ENCODE results near the gene ASB18. TPM values are rescaled to one million over a fixed set of nuclear protein-coding genes. Genes with fewer than 3 reads are reported as not detected.

The ASB18 gene
- total and polyA plus RNA-seq, 2 of the 13 experiments (the other 11 are each of a cell fraction or from before 2014, with no cell fraction given): not detected

DNA sequence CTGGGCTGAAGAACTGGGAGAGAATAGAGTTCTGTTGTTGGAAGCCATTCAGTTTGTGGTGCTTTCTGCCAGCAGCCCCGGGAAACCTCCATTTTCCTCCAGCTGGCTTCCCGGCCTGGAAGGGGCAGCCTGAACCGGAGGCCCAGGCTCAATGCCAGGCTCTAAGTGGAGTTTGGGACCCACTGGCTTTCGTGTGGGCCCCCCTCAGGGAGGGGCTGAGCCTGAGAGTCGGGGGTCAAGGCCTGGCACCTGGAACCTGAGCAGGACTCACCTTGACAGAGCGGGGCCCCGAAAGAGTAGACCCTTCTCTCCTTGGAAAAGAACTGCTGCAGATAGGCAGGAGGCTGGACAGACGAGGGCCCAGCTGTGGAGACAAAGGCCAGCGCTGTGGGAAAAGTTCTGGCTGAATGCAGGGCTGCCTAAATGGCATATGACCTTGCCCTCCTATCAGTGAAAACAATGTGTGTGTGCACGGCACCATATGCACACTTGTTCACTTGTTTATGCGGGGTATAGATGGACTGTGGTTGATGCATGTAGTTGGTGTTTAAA, 34.8 kb upstream of the ASB18 start:
- in situ Hi-C loops (cut with HindIII; ENCODE audit: extremely low pct_ligation_motif_present, low pct_unique_long_range_greater_than_20kb) (no loop called here), intact Hi-C loops (cut with micrococcal nuclease; ENCODE audit: unreplicated experiment) (no loop called here)
- no peaks in the 10 kb centered on the region for H4K20me1 ChIP-seq (ENCODE audit: insufficient read depth, low read length)
- H3K4me1 ChIP-seq (ENCODE audit: insufficient read depth, low read length): no peaks in the 10 kb centered on the region
- WGBS (ENCODE audit: low lambda C conversion rate): 17% methylated on average over 9 of the region's 11 CpGs
- H3K9ac ChIP-seq (ENCODE audit: insufficient read depth, low read depth, low read length): no peak overlapping the region
- TF ChIP-seq BCL6 (CRISPR knock-in tag; IDR thresholded peaks at IDR 0.05): no peak
- no peak for TF ChIP-seq ZSCAN12 (CRISPR knock-in tag; IDR thresholded peaks at IDR 0.05)
- TF ChIP-seq GFI1 (CRISPR knock-in tag; IDR thresholded peaks at IDR 0.05; ENCODE audit: borderline replicate concordance): no peak
- TF ChIP-seq ZNF761 (CRISPR knock-in tag; conservative IDR thresholded peaks at IDR 0.05): no peak
- no peak for DNase-seq (ENCODE audit: low spot score)
- no peak for FAIRE-seq
- no peak overlapping the region for H3K27ac ChIP-seq (ENCODE audit: extremely low read length, insufficient read depth, low read length)
- no TSS peak for BruUV-seq (replicated peaks)
- POLR2A ChIA-PET: no interaction called here
- no peak overlapping the region for H2AFZ ChIP-seq (ENCODE audit: low read length)
- H3K27me3 ChIP-seq (ENCODE audit: control insufficient read depth in 1 of 2, insufficient read depth in 2 of 2, low read length in 2 of 2): peaks cover 3 to 64% of the 10 kb centered on the region in 2 experiments; a peak in 4 of 5 replicates
- no peak overlapping the region for H3K4me3 ChIP-seq (replicated peaks in 1 of 3; ENCODE audit: insufficient read depth in 1 of 3, low read depth in 2 of 3, low read length in 3 of 3)
- H3K4me2 ChIP-seq (ENCODE audit: low read depth, low read length): no peak overlapping the region
- H3K79me2 ChIP-seq (ENCODE audit: insufficient read depth, low read length): no peaks in the 10 kb centered on the region
- H3K36me3 ChIP-seq (replicated peaks in 1 of 2; ENCODE audit: control insufficient read depth in 1 of 2, insufficient read depth in 2 of 2, low read length in 2 of 2): no peaks in the 10 kb centered on the region
- ATAC-seq: no peak
- no peaks in the 10 kb centered on the region for H3K9me3 ChIP-seq (ENCODE audit: low read length)
- CTCF ChIA-PET (ENCODE audit: low intra/inter-chr PET ratio, low total read pairs): no interaction called here

DNA sequence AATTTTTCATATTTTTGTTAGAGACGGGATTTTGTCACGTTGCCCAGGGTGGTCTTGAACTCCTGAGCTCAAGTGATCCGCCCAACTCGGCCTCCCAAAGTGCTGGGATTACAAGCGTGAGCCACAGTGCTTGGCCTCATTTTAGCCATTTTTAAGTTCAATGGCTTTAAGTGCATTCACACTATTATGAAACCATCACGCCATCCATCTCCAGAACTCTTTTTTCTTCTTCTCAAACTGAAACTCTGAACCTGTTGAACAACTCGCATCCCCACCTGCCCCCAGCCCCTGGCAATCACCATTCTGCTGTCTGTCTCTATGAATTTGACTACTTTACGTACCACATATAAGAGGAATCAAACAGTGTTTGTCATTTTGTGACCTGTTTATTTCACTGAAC, 31.3 kb upstream of the ASB18 start:
- Histone ChIP-seq H3K4me1 (ENCODE audit: insufficient read depth, low read length) (no peaks in the 10 kb centered on the region), H3K9ac (ENCODE audit: insufficient read depth, low read depth, low read length) (no peak overlapping the region), H4K20me1 (ENCODE audit: insufficient read depth, low read length) (no peaks in the 10 kb centered on the region), H3K79me2 (ENCODE audit: insufficient read depth, low read length) (no peaks in the 10 kb centered on the region), H3K27me3 (ENCODE audit: control insufficient read depth in 1 of 2, insufficient read depth in 2 of 2, low read length in 2 of 2) (peaks cover 9 to 76% of the 10 kb centered on the region in 2 experiments; a peak in 4 of 5 replicates), H3K9me3 (ENCODE audit: low read length) (no peaks in the 10 kb centered on the region), H3K4me2 (ENCODE audit: low read depth, low read length) (no peak overlapping the region), H3K36me3 (replicated peaks in 1 of 2; ENCODE audit: control insufficient read depth in 1 of 2, insufficient read depth in 2 of 2, low read length in 2 of 2) (no peaks in the 10 kb centered on the region), H3K4me3 (replicated peaks in 1 of 3; ENCODE audit: insufficient read depth in 1 of 3, low read depth in 2 of 3, low read length in 3 of 3) (no peak overlapping the region), H2AFZ (ENCODE audit: low read length) (no peak overlapping the region), H3K27ac (ENCODE audit: extremely low read length, insufficient read depth, low read length) (no peak overlapping the region)
- WGBS (ENCODE audit: low lambda C conversion rate): 11% methylated on average over 8 of the region's 8 CpGs
- POLR2A ChIA-PET: no interaction called here
- CTCF ChIA-PET (ENCODE audit: low intra/inter-chr PET ratio, low total read pairs): no interaction called here
- BruUV-seq (replicated peaks): no TSS peak
- intact Hi-C loops (cut with micrococcal nuclease; ENCODE audit: unreplicated experiment): no loop called here
- in situ Hi-C loops (cut with HindIII; ENCODE audit: extremely low pct_ligation_motif_present, low pct_unique_long_range_greater_than_20kb): no loop called here
- FAIRE-seq: no peak
- no peak for DNase-seq (ENCODE audit: low spot score)
- TF ChIP-seq, protein P1, sequence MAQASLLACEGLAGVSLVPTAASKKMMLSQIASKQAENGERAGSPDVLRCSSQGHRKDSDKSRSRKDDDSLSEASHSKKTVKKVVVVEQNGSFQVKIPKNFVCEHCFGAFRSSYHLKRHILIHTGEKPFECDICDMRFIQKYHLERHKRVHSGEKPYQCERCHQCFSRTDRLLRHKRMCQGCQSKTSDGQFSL (CRISPR knock-in tag; IDR thresholded peaks at IDR 0.05): no peak
- no peak for ATAC-seq
